GM04503 (cell line): Measurements from ENCODE around the gene HDAC8.
"Not testable (repeated sequence)": the region's sequence is repeated elsewhere in the genome, so short reads cannot be mapped to it uniquely, and the experiment has no call there.

Experiments
- DNase-seq: peaks from one replicate; pipeline ENCODE4 v3.0.0-alpha.2; 2012; ENCODE audit warnings: low read depth

The HDAC8 gene

DNA sequence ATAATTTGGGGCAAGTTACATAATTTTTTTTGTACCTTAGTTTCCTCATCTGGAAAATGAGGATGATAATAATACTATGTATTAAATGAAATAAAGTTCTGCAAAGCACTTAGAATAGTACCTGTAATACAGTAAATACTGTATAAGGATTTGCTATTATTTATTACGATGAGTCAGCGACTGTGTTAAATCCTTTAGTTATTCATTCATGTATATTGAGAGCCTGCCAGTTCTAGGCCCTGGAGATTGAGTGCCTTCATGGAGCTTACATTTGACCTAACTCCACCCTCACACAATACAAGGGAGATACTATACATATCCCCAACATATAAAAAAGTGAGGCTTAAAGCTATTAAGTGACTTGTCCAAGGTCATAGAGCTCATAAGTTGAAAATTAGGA lies 199.9 kb downstream of the HDAC8 start:
- no peak for DNase-seq

DNA sequence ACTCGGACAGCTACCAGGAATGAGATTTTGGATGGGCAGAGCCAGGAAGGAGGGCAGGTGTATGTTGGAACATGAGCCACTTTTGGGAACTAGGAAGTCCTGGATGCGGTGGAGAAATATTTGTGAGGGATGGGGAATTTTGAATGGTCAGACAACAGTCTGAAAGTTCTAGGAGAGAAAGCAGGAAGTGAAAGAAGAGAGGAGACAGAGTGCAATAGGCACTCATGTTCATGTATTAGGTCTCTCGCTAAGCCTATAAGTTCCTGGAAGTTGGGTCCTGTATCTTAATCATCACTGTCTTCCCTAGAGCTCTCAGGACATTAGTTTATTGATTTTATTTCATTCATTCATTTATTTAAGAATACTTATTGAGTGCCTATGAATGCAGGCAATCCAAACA lies 201.2 kb downstream of the HDAC8 start:
- no peak for DNase-seq

DNA sequence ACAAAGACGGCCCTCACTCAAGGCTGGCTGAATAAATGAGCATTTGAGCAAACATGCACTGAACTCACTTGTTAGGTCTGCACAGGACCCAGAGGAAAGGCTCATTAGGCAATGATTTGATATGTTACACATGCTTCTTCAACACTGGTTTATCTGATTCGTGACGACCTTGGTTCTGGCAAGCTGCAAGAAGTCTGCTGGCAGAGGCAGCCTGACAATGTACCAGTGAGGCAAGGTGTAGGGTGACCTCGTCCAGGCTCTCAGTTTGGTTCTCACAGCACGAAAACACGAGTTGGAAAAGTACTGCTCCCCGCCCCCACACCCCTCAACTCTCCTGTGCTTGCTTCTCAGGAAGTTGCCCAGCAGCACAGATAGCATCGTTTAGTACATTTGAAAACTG lies 203.8 kb downstream of the HDAC8 start:
- DNase-seq, result no peak

DNA sequence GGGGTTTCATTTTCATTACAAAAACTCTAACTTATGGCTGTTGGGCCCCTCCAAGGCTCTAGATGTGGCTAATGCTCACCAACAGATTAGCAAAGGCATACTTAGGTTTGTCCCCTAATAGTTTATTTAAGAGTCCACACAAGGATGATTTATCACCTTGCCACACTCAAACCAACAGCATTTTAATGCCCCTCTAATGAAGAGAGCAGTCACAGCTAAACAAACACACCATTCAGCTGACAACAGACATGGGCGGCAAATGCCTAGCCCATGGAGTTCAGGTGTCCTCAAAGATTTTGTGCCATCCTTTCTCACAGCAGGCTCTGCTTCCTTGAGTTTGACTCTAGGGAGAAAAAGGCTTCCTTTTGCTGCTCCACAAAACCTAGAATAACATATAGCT lies 205.1 kb downstream of the HDAC8 start:
- no peak for DNase-seq

DNA sequence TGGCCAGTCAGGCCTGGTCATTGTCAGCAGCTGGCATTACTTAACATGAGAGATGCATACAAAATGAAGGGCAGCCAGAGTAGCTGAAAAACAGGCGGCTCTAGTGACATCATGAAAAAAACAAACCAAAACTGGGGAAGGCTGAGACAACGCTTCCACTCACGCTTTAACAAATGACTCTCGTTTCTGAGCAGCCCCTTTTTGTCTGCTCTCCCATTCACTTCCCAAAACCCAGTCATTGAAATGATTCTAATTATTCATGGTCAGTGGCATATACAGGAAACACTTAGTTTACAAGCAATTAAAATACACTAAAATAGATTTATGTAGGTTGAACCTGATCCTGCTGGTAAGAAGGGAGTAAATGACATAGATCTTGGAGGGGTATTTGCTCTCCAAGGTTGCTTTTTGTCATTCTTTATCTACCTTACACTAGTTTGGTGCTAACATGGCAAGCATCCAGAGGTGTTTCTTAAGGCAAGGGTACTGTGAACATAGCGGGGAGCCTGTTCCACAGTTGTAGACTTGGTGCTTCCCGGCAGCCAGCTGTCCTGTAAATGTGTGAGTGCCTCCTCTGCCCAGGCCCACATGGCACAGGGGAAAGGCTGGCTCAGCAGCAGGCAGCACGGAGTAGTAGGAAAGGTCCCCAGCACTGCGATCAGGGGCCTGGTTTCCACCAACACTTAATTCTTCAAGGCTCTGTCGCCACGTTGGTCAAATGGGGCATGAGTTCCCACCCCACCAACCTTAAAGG lies 205.8 kb downstream of the HDAC8 start:
- DNase-seq, result no peak

DNA sequence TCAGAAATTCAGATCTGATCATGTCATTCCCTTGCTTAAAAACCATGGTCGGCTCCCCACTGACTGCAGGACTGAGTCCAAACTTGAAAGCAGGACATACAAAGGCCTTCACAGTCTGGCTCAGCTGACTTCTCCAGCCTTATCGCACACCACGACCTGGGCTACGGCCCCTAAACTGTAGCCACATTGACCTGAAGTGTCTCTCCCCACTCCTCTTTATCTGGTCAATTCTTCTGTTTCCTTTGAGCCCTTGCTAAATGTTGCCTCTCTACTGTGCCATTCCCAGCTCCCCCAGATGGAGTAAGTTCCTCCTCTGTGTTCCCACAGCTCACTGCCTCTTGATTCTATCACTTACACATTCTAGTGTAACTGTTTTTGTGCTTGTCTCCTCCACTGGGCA lies 206.5 kb downstream of the HDAC8 start:
- no peak for DNase-seq

DNA sequence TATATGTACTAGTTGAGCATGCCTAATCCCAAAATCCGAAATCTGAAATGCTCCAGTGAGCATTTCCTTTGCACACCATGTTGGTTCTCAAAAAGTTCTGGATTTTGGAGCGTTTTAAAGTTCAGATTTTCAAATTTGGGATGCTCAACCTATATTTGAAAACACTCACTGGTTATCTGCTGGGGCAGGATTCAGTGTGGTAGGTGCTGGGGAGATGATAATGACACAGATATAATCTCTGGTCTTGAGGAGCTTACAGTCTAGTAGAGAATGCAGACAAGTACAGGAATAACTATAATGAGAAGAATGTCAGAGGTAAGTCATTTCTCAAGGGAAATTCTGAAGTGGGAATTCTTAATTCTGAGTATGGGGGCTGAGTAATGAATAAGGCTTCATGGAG lies 207.5 kb downstream of the HDAC8 start:
- no peak for DNase-seq

DNA sequence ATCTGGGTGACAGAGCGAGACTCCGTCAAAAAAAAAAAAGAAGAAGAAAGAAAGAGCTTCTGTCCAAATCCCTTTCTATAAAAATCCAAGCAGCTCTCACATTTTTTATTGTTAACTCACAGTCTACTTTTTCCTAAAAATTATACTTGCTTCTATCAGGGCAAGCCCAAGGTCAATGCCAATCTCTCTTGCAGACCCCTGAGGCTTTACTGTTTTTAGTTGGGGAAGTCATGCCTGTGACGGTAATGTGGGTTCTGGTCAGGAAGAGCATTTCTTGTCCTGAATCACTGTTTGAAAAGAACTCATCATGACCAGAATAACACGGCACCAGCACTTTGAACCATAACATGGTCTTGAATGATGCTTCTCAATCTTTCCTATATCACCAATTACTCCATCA lies 212.3 kb downstream of the HDAC8 start:
- no peak for DNase-seq

DNA sequence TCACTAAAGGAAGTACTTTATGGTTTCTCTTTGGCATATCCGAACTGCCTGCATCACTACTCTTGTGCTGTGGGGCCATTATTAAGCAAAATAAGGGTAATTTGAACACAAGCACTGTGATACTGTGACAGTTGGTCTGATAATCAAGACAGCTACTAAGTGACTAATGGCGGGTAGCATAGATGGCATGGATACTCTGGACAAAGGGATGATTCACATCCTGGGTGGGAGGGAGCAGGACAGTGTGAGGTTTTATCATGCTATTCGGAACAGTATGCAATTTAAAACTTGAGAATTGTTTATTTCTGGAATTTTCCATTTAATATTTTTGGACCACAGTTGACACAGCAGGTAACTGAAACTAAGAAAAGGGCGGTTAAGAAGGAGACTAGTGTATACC lies 214.3 kb downstream of the HDAC8 start:
- DNase-seq, result no peak

DNA sequence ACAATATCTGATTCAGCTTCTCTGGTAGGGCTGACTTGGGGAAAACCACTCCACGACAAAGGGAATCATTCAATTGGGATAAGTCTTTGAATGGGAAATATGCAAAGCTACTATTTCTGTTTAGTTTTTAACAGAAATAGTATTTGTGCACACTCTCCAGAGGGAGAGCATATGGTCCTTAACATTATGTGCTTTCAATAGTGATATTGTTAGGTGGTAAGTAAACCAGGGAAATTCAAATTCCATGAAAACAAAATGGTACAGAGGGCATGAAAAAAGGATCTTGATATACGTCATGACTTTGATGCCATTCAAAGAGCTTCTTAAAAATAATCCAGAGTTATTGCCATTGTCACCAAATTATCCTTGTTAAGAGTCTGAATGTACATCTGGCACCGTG lies 219.9 kb downstream of the HDAC8 start:
- no peak for DNase-seq

DNA sequence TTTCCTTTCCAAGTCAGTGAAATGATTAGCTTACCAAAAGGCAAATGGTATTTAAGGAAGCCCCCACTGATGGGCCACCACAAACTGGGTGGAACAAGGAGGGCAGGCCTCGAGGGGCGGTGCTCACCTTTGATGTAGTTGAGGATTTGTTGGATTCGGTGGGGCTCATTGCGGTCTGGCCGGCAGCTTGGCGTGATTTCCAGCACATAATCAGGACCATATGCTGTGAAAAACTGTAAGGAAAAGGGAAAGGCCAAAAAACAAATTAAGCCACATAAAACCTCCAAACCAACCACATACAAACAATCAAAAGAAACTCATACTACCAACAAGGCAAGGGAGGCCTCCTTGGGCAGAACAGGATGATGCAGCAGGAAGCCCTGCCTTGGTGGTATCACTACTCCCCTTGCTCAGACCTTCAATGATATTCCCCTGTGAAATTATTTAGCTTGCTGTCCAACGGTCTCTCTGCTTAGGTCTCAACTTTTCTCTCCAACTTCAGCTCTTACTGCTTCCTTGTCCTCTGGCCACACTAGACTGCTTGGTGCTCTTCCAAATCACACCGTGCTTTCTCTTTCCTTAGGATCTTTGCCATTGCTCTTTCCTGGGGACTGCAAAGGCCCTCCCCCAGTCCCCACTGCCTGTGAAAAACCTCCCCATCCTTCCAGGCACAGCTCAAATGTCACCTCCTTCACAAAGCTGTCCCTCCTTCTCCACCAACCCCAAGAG lies 220.9 kb downstream of the HDAC8 start:
- peak; percentile 17 for DNase-seq

DNA sequence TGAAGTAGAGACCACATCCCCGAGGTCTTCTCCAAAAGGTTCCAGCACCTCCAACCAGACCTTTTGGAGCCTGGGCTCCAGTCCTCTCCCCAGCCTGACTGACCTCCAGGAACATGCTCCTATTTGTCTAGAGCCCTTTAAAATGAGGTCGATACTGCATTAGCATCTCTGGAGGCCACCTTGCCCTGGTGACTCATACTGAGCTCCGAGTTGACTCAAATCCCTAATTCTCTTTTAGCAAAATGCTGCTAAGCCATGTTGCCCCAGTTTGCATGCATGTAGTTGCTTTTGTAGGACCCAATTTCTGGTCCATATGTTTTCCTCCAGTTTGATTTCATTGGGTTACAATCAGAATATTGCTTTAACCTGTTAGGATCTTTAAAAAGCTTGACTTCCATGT lies 223.5 kb downstream of the HDAC8 start:
- no peak for DNase-seq

DNA sequence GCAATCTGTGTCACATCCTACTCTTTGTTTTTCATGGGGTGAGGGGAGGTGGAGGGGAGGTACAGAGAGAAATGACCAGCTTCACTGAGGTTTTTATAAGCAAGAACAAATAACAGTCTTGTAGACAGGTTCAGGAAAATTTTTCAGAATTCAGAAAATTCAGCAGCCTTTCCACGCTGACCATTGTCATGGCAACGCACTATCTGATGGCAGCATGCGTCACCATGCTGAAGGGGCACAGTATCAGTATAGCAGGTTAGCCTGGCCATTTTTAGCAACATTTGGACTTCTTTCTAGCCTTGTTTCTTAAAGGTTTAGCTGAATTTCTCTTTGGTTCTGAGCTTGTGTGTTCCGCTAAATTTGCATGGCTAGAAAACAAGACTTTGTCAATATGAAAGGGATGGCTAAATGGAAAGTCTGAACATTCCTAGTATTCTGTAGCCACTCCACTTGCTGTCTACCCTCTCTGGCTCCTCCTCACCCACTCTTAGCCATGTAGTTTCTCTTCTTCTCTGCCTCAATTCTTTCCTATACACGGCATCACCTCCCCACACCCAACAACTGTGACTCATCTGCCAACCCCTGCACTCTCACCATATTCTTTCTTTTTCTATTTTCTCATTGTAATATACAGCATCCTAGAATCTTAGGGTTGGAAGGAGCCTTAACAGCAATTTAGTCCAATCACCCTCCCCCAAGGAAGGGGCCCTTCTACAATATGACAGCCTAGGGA lies 224.2 kb downstream of the HDAC8 start:
- no peak for DNase-seq

DNA sequence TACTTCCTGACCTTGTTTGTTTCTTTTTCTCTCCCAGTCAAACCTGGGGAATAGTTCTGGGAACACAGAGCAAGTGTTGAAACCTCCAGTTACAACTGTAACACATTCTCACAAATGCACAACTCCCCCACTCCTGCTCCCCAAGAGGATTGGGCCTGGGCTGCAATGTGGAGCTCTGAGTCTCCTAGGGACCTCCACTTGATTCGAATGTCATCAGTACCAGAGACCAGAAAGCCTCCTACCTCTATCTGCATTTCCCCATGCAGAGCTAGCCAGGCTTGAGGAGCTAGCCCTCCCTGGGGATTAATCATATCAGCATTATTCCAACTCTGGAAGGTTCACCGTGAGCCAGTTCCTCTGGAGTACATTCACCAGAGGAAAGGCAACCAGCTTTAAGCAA lies 225.3 kb downstream of the HDAC8 start:
- no peak for DNase-seq

DNA sequence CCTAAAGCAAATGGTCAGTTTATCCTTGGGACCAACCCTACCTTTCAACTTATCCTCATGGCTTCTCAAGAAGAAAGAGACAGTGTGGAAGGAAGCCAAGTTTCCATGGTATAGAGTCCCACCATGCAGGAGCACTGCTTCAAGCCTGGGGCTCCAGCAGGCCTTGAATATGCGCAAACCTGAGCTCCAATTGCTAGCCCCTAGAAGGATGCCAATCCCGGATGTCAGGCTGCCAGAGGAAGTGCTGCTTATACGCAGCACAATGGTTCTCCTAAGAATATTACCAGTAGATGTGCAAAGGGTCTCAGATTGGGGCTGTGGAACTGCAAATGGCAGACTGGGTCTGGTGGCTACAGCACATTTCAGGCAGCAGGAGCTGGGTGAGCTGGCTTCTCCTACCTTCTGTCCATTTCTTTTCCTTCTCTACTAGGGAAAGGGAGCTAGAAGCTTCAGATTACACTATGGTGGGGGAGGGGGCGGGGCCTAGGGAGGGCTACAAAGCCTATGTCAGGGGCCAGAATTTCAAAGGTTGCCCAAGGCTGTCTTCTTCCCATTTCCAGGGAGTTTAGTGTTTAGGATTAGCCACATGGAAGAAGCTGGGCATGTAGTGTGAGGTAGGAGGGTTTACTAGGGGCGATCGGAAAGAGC lies 226.2 kb downstream of the HDAC8 start:
- no peak for DNase-seq

DNA sequence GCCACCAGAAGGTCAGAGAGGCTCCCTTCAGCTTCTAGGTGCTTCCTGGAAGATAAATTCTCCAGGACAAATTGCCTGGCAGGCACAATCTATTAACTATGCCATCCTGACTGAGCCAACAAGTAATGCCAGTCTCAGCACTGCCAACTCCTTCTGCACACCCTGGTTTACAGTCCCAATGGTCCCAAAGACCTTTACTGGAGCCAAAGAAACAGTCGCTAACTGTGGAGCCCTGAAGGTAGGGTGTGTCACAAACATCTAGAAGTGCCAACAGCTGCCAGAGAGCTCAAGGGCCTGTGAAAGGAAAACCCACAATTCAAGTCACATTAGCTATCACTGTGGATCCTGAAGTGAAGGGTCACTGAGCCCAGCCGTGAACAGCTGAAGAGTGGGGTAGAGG lies 232.0 kb downstream of the HDAC8 start:
- no peak for DNase-seq

DNA sequence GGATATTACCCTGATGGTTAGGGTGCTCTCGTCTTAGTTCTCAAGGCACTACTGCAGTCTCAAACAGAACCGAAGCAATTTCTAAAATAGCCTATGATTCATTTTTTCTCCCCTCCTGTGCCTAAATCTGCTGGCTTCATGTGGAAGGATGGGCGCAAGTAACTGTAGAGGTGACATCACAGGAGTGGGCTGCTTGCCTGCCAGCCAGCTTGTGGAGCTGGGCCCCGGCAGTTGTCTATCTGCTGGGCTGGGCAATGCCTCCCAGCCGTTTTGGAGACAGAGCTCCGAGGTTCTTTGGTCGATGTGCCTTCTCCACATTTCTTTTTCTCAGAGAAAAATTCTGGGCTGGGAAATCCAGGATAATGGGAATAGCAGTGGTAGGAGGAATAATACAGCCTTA lies 232.6 kb downstream of the HDAC8 start:
- no peak for DNase-seq

DNA sequence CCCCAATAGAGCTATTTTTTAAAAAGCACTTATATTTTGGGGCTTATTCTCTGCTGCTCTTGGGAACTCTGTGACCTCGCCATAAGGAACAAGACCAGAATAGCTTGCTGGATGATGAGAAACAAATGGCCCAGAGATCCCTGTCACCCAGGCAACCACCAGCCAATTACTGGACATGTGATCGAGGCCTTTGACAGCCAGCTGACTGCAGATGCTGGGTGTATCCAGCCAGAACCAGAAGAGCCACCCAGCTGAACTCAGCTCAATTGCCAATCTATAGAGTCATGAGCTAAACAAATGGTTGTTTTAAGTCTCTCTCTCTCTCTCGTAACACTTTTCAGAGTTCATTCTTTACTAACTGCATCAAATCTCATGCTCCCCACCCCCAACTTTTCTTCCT lies 242.5 kb downstream of the HDAC8 start:
- DNase-seq, result no peak

DNA sequence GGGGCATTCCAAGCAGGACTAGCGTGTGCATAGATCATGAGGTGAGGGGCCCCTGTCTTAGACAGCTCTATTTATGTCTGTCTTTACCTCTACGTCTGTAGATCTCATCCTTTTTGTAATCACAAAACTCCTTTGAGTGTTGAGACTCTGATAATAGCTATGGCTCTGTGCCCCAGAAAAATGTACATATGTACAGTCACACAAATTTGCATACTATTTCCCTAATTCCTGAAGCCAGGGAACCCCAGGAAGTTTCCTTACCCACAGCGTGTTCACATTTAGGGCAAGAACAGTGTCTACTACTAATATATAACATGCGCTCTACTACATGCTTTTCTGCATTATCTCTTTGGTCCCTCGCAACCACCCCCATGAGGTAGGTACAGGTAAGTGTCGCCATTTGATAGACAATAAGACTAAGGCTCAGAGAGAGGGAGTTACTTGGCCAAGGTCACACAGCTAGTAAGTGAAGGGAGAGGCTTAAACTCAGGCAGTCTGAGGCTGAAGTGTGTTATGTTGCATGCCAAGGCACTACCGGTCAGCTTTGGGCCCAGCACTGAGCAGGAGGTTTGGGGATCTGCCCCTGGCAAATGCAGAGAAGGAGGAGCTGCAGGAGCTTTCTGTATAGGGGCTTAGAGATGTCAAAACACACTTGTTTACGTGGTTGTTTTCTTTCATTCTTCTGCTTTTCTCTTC lies 245.9 kb downstream of the HDAC8 start:
- no peak for DNase-seq

DNA sequence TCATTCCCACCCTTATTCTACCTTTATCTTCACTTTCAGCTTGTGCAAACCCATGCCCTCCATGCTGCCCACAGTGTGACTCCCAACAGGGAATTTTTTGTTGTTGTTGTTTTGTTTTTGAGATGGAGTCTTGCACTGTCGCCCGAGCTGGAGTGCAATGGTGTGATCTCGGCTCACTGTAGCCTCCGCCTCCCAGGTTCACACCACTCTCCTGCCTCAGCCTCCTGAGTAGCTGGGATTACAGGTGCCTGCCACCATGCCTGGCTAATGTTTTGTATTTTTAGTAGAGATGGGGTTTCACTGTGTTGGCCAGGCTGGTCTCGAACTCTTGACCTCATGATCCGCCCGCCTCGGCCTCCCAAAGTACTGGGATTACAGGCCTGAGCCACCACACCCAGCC lies 253.0 kb downstream of the HDAC8 start:
- DNase-seq, result not testable (repeated sequence)

DNA sequence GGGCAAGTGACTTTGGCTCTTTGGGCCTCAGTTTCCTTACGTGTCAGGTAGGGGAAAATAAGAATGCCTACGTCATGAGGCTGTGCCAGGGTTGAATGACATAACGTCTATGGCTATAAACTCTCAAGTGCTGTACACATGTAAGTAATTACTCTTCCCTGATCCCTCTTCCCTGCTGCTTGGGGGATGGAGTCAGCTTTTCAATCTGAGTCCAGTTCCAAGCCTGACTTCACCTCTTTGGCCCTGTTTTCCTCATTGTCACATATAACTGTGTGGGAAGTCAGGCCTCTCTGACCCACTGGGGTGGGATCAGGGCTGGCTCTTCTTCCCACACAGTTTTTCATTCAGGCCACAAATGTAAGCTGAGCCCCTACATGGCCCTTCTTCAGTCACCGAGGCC lies 255.5 kb downstream of the HDAC8 start:
- no peak for DNase-seq
